ENCODE data around the gene PLXNA2.

DNA sequence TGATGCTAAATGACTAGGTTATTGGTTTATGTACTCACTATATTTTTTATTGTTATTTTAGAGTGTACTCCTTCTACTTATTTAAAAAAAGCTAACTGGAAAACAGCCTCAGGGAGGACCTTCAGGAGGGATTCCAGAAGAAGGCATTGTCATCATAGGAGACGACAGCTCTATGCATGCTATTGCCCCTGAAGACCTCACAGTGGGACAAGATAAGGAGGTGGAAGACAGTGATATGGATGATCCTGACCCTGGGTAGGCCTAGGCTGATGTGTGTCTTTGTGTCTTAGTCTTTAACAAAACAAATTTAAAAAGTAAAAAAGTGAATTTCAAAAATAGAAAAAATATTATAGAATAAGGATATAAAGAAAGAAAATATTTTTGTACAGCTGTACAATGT, 177.6 kb downstream of the PLXNA2 start:
- TF ChIP-seq, protein P1, sequence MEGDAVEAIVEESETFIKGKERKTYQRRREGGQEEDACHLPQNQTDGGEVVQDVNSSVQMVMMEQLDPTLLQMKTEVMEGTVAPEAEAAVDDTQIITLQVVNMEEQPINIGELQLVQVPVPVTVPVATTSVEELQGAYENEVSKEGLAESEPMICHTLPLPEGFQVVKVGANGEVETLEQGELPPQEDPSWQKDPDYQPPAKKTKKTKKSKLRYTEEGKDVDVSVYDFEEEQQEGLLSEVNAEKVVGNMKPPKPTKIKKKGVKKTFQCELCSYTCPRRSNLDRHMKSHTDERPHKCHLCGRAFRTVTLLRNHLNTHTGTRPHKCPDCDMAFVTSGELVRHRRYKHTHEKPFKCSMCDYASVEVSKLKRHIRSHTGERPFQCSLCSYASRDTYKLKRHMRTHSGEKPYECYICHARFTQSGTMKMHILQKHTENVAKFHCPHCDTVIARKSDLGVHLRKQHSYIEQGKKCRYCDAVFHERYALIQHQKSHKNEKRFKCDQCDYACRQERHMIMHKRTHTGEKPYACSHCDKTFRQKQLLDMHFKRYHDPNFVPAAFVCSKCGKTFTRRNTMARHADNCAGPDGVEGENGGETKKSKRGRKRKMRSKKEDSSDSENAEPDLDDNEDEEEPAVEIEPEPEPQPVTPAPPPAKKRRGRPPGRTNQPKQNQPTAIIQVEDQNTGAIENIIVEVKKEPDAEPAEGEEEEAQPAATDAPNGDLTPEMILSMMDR (IDR thresholded peaks at IDR 0.05): no peak
- no peak for TF ChIP-seq POLR2A (IDR thresholded peaks at IDR 0.05)
